Activated T-helper 17 cell treated with anti-CD3 and anti-CD28 coated beads, Interleukin-2, amount 50 U/mL, for 72 hours (primary cell): ENCODE measurements around the gene MAPKAPK2. TPM values are rescaled to one million over a fixed set of nuclear protein-coding genes. Genes with fewer than 3 reads are reported as not detected.
A peak's percentile ranks its signal among the peaks of the same experiment; 100 is the strongest.

ENCODE experiments used
- ATAC-seq: fragments of 150-1000 bp; cut with Tn5 transposase; replicated peaks from 2 replicates; pipeline ENCODE4 v1.10.0; 2021; ENCODE audit warnings: mild to moderate bottlenecking, moderate library complexity
- H3K27ac Mint-ChIP-seq: one replicate; pipeline ENCODE4 v1.8.0; 2022; ENCODE audit warnings: mixed read lengths
- H3K27me3 Mint-ChIP-seq: one replicate; pipeline ENCODE4 v1.8.0; 2022; ENCODE audit warnings: mixed read lengths
- H3K36me3 Mint-ChIP-seq: one replicate; pipeline ENCODE4 v1.8.0; 2022; ENCODE audit warnings: low read depth, mild to moderate bottlenecking, mixed read lengths
- H3K4me1 Mint-ChIP-seq: one replicate; pipeline ENCODE4 v1.8.0; 2022; ENCODE audit warnings: mixed read lengths
- H3K4me3 Mint-ChIP-seq: one replicate; pipeline ENCODE4 v1.8.0; 2022; ENCODE audit warnings: mild to moderate bottlenecking, mixed read lengths
- H3K9me3 Mint-ChIP-seq: one replicate; pipeline ENCODE4 v1.8.0; 2022; ENCODE audit warnings: mixed read lengths
- total RNA-seq, 2 donors: library from RNA; stranded (reverse); gene quantifications; one replicate each; pipeline ENCODE4 v1.2.3, GENCODE V29; 2022

MAPKAPK2 gene
- total RNA-seq, 2 donors from 2014 or later, result 64.6 to 85.3 TPM

GRCh38 chr1:206722751-206723461 is 38.2 kb downstream of the MAPKAPK2 start:
- Mint-ChIP-seq H3K4me3 (no peak overlapping the region), H3K4me1 (peaks cover 35% of the 10 kb centered on the region), H3K36me3 (peaks cover 6% of the 10 kb centered on the region), H3K27ac (no peak overlapping the region), H3K27me3 (no peaks in the 10 kb centered on the region), H3K9me3 (no peaks in the 10 kb centered on the region)
- ATAC-seq, result no peak

- Mint-ChIP-seq H3K27me3 (no peaks in the 10 kb centered on the region), H3K9me3 (no peaks in the 10 kb centered on the region), H3K27ac (no peak overlapping the region), H3K36me3 (peaks cover 7% of the 10 kb centered on the region), H3K4me3 (no peak overlapping the region), H3K4me1 (peaks cover 35% of the 10 kb centered on the region)
- no peak for ATAC-seq
Observed at GRCh38 chr1:206723462-206723804, 38.7 kb downstream of the MAPKAPK2 start.

- H3K4me3 Mint-ChIP-seq, result no peak overlapping the region
- no peak for ATAC-seq
- no peaks in the 10 kb centered on the region for H3K9me3 Mint-ChIP-seq
- H3K27me3 Mint-ChIP-seq, result no peaks in the 10 kb centered on the region
- peaks cover 31% of the 10 kb centered on the region for H3K4me1 Mint-ChIP-seq
- H3K36me3 Mint-ChIP-seq, result peaks cover 8% of the 10 kb centered on the region
- H3K27ac Mint-ChIP-seq, result no peak overlapping the region
Observed at GRCh38 chr1:206723805-206724472, 39.2 kb downstream of the MAPKAPK2 start.

GRCh38 chr1:206725109-206725963 is 40.6 kb downstream of the MAPKAPK2 start:
- H3K9me3 Mint-ChIP-seq, result no peaks in the 10 kb centered on the region
- peak; percentile 60 for ATAC-seq
- H3K27ac Mint-ChIP-seq, result no peak overlapping the region
- H3K27me3 Mint-ChIP-seq, result no peaks in the 10 kb centered on the region
- no peak overlapping the region for H3K4me3 Mint-ChIP-seq
- H3K4me1 Mint-ChIP-seq, result peaks cover 20% of the 10 kb centered on the region
- H3K36me3 Mint-ChIP-seq, result peaks cover 22% of the 10 kb centered on the region

- H3K27ac Mint-ChIP-seq, result no peak overlapping the region
- H3K27me3 Mint-ChIP-seq, result no peaks in the 10 kb centered on the region
- H3K9me3 Mint-ChIP-seq, result no peaks in the 10 kb centered on the region
- ATAC-seq, result no peak
- H3K36me3 Mint-ChIP-seq, result peaks cover 49% of the 10 kb centered on the region
- H3K4me1 Mint-ChIP-seq, result peaks cover 12% of the 10 kb centered on the region
- no peak overlapping the region for H3K4me3 Mint-ChIP-seq
Observed at GRCh38 chr1:206727981-206728696, 43.4 kb downstream of the MAPKAPK2 start.

- Mint-ChIP-seq H3K36me3 (peaks cover 54% of the 10 kb centered on the region), H3K27ac (no peak overlapping the region), H3K9me3 (no peaks in the 10 kb centered on the region), H3K4me1 (peaks cover 12% of the 10 kb centered on the region), H3K4me3 (no peak overlapping the region), H3K27me3 (no peaks in the 10 kb centered on the region)
- no peak for ATAC-seq
Observed at GRCh38 chr1:206728697-206728987, 43.9 kb downstream of the MAPKAPK2 start.

GRCh38 chr1:206729050-206729449 is 44.3 kb downstream of the MAPKAPK2 start:
- peaks cover 10% of the 10 kb centered on the region for H3K4me1 Mint-ChIP-seq
- H3K36me3 Mint-ChIP-seq, result peaks cover 59% of the 10 kb centered on the region
- H3K27me3 Mint-ChIP-seq, result no peaks in the 10 kb centered on the region
- no peak overlapping the region for H3K4me3 Mint-ChIP-seq
- no peak overlapping the region for H3K27ac Mint-ChIP-seq
- ATAC-seq, result no peak
- H3K9me3 Mint-ChIP-seq, result no peaks in the 10 kb centered on the region

- peaks cover 63% of the 10 kb centered on the region for H3K36me3 Mint-ChIP-seq
- no peaks in the 10 kb centered on the region for H3K27me3 Mint-ChIP-seq
- peak; percentile 22 for ATAC-seq
- peaks cover 12% of the 10 kb centered on the region for H3K4me1 Mint-ChIP-seq
- peak overlapping the region; percentile 58 for H3K27ac Mint-ChIP-seq
- no peaks in the 10 kb centered on the region for H3K9me3 Mint-ChIP-seq
- H3K4me3 Mint-ChIP-seq, result no peak overlapping the region
Observed at GRCh38 chr1:206729507-206729906, 44.8 kb downstream of the MAPKAPK2 start.

GRCh38 chr1:206732508-206732907 is 47.8 kb downstream of the MAPKAPK2 start:
- Mint-ChIP-seq H3K36me3 (peaks cover 83% of the 10 kb centered on the region), H3K27me3 (no peaks in the 10 kb centered on the region), H3K4me1 (peaks cover 23% of the 10 kb centered on the region)

GRCh38 chr1:206732992-206733391 is 48.3 kb downstream of the MAPKAPK2 start:
- Mint-ChIP-seq H3K27me3 (no peaks in the 10 kb centered on the region), H3K4me3 (no peak overlapping the region), H3K9me3 (no peaks in the 10 kb centered on the region), H3K4me1 (peaks cover 27% of the 10 kb centered on the region), H3K27ac (no peak overlapping the region), H3K36me3 (peaks cover 83% of the 10 kb centered on the region)
- ATAC-seq, result no peak

More at GRCh38 chr1:206732508-206732907, 47.8 kb downstream of the MAPKAPK2 start:
- ATAC-seq, result no peak
- no peak overlapping the region for H3K4me3 Mint-ChIP-seq
- no peaks in the 10 kb centered on the region for H3K9me3 Mint-ChIP-seq
- H3K27ac Mint-ChIP-seq, result no peak overlapping the region

- Mint-ChIP-seq H3K9me3 (no peaks in the 10 kb centered on the region), H3K27me3 (no peaks in the 10 kb centered on the region), H3K36me3 (peaks cover 78% of the 10 kb centered on the region), H3K27ac (peak overlapping the region; percentile 41), H3K4me1 (peaks cover 42% of the 10 kb centered on the region), H3K4me3 (peak overlapping the region; percentile 34)
- peak; percentile 22 for ATAC-seq
Observed at GRCh38 chr1:206734499-206735142, 49.9 kb downstream of the MAPKAPK2 start.

GRCh38 chr1:206735553-206736031 is 50.9 kb downstream of the MAPKAPK2 start:
- no peaks in the 10 kb centered on the region for H3K9me3 Mint-ChIP-seq
- peaks cover 46% of the 10 kb centered on the region for H3K4me1 Mint-ChIP-seq
- peaks cover 72% of the 10 kb centered on the region for H3K36me3 Mint-ChIP-seq
- ATAC-seq, result no peak
- H3K27me3 Mint-ChIP-seq, result no peaks in the 10 kb centered on the region
- H3K27ac Mint-ChIP-seq, result no peak overlapping the region
- H3K4me3 Mint-ChIP-seq, result peak overlapping the region; percentile 56

GRCh38 chr1:206736878-206737728 is 52.4 kb downstream of the MAPKAPK2 start:
- Mint-ChIP-seq H3K36me3 (peaks cover 58% of the 10 kb centered on the region), H3K4me3 (peak overlapping the region; percentile 56), H3K27ac (peak overlapping the region; percentile 75), H3K27me3 (no peaks in the 10 kb centered on the region), H3K4me1 (peaks cover 58% of the 10 kb centered on the region), H3K9me3 (no peaks in the 10 kb centered on the region)
- ATAC-seq, result peak; percentile 16
